Measurements from ENCODE around the gene MRC1.

MRC1 gene

DNA sequence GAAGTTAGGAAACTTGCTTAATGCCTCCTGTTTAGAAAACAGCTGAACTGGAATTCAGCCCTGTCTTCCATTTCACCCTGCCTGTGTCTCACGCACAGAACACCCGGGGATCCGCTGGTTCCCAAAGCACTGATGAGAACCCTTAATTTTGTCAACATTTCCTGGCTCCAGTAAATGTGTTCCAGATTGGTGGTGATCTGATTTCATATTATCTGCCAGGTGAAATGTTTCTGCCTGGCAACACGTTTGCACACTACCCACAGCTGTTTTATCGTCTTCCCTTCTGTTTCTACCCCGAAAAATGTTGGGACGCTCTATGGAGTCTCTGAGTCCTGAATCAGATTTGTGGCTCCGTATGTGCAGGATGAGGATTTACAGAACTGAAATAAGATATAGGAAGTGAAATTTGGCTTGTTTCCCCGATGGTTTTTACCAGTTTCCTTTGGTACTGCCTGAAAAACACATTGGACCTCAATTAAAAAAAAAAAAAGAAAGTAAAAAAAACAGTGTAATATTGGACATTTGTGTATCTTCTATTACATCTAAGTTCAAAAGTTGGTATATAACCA is 29.0 kb downstream of the MRC1 start:
- H3K4me3 ChIP-seq (ENCODE audit: low read depth, low read length): no peak overlapping the region
- TF ChIP-seq, protein P1, sequence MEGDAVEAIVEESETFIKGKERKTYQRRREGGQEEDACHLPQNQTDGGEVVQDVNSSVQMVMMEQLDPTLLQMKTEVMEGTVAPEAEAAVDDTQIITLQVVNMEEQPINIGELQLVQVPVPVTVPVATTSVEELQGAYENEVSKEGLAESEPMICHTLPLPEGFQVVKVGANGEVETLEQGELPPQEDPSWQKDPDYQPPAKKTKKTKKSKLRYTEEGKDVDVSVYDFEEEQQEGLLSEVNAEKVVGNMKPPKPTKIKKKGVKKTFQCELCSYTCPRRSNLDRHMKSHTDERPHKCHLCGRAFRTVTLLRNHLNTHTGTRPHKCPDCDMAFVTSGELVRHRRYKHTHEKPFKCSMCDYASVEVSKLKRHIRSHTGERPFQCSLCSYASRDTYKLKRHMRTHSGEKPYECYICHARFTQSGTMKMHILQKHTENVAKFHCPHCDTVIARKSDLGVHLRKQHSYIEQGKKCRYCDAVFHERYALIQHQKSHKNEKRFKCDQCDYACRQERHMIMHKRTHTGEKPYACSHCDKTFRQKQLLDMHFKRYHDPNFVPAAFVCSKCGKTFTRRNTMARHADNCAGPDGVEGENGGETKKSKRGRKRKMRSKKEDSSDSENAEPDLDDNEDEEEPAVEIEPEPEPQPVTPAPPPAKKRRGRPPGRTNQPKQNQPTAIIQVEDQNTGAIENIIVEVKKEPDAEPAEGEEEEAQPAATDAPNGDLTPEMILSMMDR (conservative IDR thresholded peaks at IDR 0.05; ENCODE audit: low read depth, low read length): no peak

DNA sequence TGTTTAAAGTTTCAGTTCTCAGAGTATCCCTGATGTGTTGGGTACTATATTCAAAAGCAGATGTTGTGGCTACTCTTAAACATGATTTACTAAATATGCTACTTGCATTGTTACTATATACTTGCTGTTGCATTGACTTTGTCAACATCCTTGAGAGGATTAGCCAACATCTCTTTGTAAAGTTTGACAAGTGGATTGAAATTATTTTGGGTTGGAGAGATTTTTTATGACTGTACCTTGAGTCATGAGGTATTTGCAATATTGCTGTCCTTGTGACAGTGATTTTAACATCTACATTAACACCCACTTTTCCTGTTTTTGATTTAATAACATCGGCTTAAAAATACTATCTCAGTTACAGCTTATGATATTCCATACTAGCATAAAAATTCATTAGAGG is 31.9 kb downstream of the MRC1 start:
- TF ChIP-seq, protein P1 (conservative IDR thresholded peaks at IDR 0.05; ENCODE audit: low read depth, low read length): no peak
- DNase-seq (ENCODE audit: low read depth): no peak
- H3K4me3 ChIP-seq (ENCODE audit: low read depth, low read length): no peak overlapping the region

More for the DNA sequence above, 29.0 kb downstream of the MRC1 start:
- no peak for DNase-seq (ENCODE audit: low read depth)

DNA sequence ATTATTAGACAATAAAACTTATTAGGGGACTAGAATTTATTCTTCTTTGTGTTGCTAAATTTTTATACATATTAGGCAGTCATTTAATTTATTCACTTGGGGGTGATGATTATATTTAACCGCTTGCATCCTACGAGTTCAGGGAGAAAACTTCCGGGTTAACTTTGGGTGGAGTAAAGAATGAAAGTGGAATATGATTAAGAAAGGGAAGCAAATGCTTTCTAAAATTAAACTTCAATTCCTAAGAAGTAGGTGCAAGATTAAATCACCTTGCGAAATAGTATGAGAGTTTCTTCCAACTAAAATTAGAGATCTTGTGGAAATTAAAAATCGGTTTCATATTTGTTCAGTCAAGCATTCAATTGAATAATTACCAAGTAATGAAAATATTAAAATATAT is 33.5 kb downstream of the MRC1 start:
- H3K4me3 ChIP-seq (ENCODE audit: low read depth, low read length): no peak overlapping the region
- DNase-seq (ENCODE audit: low read depth): no peak
- TF ChIP-seq, protein P1 (conservative IDR thresholded peaks at IDR 0.05; ENCODE audit: low read depth, low read length): no peak

DNA sequence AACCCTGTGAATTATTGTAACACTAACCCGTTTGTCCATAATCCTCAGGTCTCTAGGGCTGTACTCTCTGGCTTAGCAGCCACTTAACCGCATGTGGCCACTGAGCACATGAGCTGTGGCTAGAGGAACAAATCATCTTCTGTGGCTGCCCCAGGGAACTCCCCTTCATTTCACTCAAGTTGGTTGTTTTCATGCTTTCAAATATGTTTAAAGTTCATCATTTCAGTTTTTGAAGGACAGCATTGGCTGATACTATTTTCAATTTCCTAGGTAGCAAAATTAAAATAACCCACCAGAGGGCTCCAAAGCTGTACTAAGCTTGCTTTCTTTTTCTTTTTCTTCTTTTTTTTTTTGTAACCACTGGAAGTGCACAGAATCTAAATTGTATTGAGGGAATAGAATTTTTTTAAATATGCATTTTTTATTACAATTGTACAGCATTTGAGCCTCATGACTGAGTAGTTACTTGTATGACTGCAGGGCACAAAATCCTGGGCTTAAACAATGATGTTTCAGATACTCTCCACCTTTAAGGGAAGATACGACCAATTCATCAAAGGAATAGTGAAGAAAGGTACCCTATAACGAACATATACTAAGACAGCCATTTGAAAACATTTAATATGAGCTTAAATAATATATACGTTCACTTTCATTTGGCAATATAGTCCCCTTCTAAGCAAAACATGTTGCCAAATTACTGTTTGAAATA is 38.6 kb downstream of the MRC1 start:
- TF ChIP-seq, protein P1 (conservative IDR thresholded peaks at IDR 0.05; ENCODE audit: low read depth, low read length): peak; percentile 56
- DNase-seq (ENCODE audit: low read depth): peak; percentile 65
- no peak overlapping the region for H3K4me3 ChIP-seq (ENCODE audit: low read depth, low read length)

DNA sequence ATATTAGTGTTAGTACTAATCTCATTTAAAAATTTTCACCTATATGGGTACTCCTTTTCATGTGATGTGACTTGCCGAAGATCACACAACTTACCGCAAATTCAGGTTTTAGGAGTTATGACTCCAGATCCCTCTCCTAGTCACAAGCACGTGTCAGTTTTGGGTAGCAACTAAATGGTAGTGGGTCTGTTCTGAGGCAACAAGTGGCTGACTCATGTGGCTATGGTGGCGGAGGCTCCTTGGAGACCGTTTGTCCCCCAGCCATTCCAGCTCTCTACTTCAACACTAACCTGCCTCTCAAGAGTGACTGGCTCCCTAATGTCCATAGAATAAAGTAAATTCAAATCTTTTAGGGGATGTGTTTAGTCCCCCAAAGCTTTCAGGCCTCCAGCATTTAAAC is 39.5 kb downstream of the MRC1 start:
- TF ChIP-seq, protein P1 (conservative IDR thresholded peaks at IDR 0.05; ENCODE audit: low read depth, low read length): no peak

DNA sequence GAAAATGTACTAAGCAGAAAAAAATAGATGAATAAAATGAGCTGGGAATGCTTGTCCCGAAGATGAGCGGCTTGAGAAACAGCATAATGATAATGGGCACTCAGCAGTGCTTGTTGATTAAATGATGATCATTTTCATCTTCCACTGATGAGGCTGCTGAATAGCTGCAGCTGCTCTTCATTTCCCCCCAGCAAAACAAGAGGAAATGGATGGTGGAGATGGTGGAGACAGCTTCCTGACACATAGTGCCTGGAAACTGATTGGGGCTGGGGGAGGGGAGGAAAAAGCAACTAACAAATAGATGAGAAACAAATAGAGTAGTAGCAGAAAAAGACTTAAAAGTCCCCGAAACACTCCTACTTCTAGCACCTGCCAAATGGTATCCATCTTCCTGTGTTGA is 41.4 kb downstream of the MRC1 start:
- DNase-seq (ENCODE audit: low read depth): no peak
- H3K4me3 ChIP-seq (ENCODE audit: low read depth, low read length): no peak overlapping the region
- TF ChIP-seq, protein P1 (conservative IDR thresholded peaks at IDR 0.05; ENCODE audit: low read depth, low read length): no peak

More for the DNA sequence above, 39.5 kb downstream of the MRC1 start:
- DNase-seq (ENCODE audit: low read depth): no peak
- no peak overlapping the region for H3K4me3 ChIP-seq (ENCODE audit: low read depth, low read length)

DNA sequence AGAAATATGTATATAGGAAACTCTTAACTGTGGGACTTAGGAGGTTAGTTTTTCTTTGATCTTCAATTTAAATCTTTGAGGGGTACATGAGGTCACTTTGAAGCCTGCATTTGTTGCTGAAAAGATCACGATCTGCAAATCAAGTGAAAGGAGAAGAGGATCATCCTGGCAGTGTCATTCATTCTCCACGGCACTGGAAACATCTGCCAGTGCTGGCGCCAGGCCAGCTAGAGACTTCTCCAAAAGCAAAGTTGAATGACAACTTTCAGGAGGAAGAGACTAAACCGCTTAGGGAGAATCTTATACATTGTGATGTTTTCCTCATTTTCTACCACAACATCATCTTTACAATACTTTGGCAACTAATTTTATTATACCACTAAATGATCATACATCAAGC is 42.5 kb downstream of the MRC1 start:
- DNase-seq (ENCODE audit: low read depth): no peak
- no peak overlapping the region for H3K4me3 ChIP-seq (ENCODE audit: low read depth, low read length)
- TF ChIP-seq, protein P1 (conservative IDR thresholded peaks at IDR 0.05; ENCODE audit: low read depth, low read length): no peak

Measured in choroid plexus epithelial cell (primary cell).